ENCODE measurements around the gene HSPB2.
A peak's percentile ranks its signal among the peaks of the same experiment; 100 is the strongest.
"Not testable (repeated sequence)": the region's sequence is repeated elsewhere in the genome, so short reads cannot be mapped to it uniquely, and the experiment has no call there.

Gene HSPB2

GRCh38 chr11:111930472-111930871 is 17.9 kb downstream of the HSPB2 start:
- Histone ChIP-seq H3K4me1 (ENCODE audit: insufficient read depth, low read length, poor library complexity, severe bottlenecking) (peaks cover 7% of the 10 kb centered on the region), H3K79me2 (ENCODE audit: insufficient read depth, low read length) (no peaks in the 10 kb centered on the region), H4K20me1 (ENCODE audit: insufficient read depth, low read length, poor library complexity, severe bottlenecking) (no peaks in the 10 kb centered on the region), H3F3A (ENCODE audit: low read depth) (peaks cover 4% of the 10 kb centered on the region; the same call in 1 of the 2 replicates), H2AFZ (ENCODE audit: low read length) (no peak overlapping the region), H3K4me3 (ENCODE audit: low read length, poor library complexity, severe bottlenecking) (no peak overlapping the region), H3K9me3 (ENCODE audit: insufficient read depth, low read depth, low read length) (no peaks in the 10 kb centered on the region), H3K36me3 (ENCODE audit: insufficient read depth, low read length) (no peaks in the 10 kb centered on the region), H3K9me2 (replicated peaks; ENCODE audit: low read depth, low read length) (no peaks in the 10 kb centered on the region), H3K27me3 (ENCODE audit: insufficient read depth, low read length, poor library complexity, severe bottlenecking) (no peaks in the 10 kb centered on the region), H3K9ac (ENCODE audit: low read depth, low read length, poor library complexity, severe bottlenecking) (no peak overlapping the region), H3K4me2 (ENCODE audit: low read depth, low read length, poor library complexity, severe bottlenecking) (no peak overlapping the region)
- TF ChIP-seq CTCF (conservative IDR thresholded peaks at IDR 0.05; ENCODE audit: low read length) (no peak), EZH2phosphoT487 (IDR thresholded peaks at IDR 0.05; ENCODE audit: borderline replicate concordance) (no peak)

GRCh38 chr11:111932611-111932950 is 20.0 kb downstream of the HSPB2 start:
- H4K20me1 ChIP-seq (ENCODE audit: insufficient read depth, low read length, poor library complexity, severe bottlenecking): no peaks in the 10 kb centered on the region
- H3K9me2 ChIP-seq (replicated peaks; ENCODE audit: low read depth, low read length): no peaks in the 10 kb centered on the region
- H3F3A ChIP-seq (ENCODE audit: low read depth): peaks cover 4% of the 10 kb centered on the region; the same call in 1 of the 2 replicates
- H3K79me2 ChIP-seq (ENCODE audit: insufficient read depth, low read length): no peaks in the 10 kb centered on the region
- H3K4me2 ChIP-seq (ENCODE audit: low read depth, low read length, poor library complexity, severe bottlenecking): no peak overlapping the region
- H3K36me3 ChIP-seq (ENCODE audit: insufficient read depth, low read length): no peaks in the 10 kb centered on the region
- no peak overlapping the region for H3K4me3 ChIP-seq (ENCODE audit: low read length, poor library complexity, severe bottlenecking)
- H2AFZ ChIP-seq (ENCODE audit: low read length): no peak overlapping the region
- H3K9ac ChIP-seq (ENCODE audit: low read depth, low read length, poor library complexity, severe bottlenecking): no peak overlapping the region
- TF ChIP-seq CTCF (conservative IDR thresholded peaks at IDR 0.05; ENCODE audit: low read length): no peak
- TF ChIP-seq EZH2phosphoT487 (IDR thresholded peaks at IDR 0.05; ENCODE audit: borderline replicate concordance): no peak
- no peaks in the 10 kb centered on the region for H3K27me3 ChIP-seq (ENCODE audit: insufficient read depth, low read length, poor library complexity, severe bottlenecking)
- peaks cover 7% of the 10 kb centered on the region for H3K4me1 ChIP-seq (ENCODE audit: insufficient read depth, low read length, poor library complexity, severe bottlenecking)
- no peaks in the 10 kb centered on the region for H3K9me3 ChIP-seq (ENCODE audit: insufficient read depth, low read depth, low read length)

GRCh38 chr11:111933176-111933575 is 20.6 kb downstream of the HSPB2 start:
- not testable (repeated sequence) for H3K9me2 ChIP-seq (replicated peaks; ENCODE audit: low read depth, low read length); H3K36me3 ChIP-seq (ENCODE audit: insufficient read depth, low read length); H3K9me3 ChIP-seq (ENCODE audit: insufficient read depth, low read depth, low read length); H3K4me3 ChIP-seq (ENCODE audit: low read length, poor library complexity, severe bottlenecking); H3K27me3 ChIP-seq (ENCODE audit: insufficient read depth, low read length, poor library complexity, severe bottlenecking); H3K79me2 ChIP-seq (ENCODE audit: insufficient read depth, low read length); H4K20me1 ChIP-seq (ENCODE audit: insufficient read depth, low read length, poor library complexity, severe bottlenecking); H2AFZ ChIP-seq (ENCODE audit: low read length); H3F3A ChIP-seq (ENCODE audit: low read depth); H3K9ac ChIP-seq (ENCODE audit: low read depth, low read length, poor library complexity, severe bottlenecking); H3K4me2 ChIP-seq (ENCODE audit: low read depth, low read length, poor library complexity, severe bottlenecking)
- H3K4me1 ChIP-seq (ENCODE audit: insufficient read depth, low read length, poor library complexity, severe bottlenecking): peaks cover 13% of the 10 kb centered on the region

GRCh38 chr11:111933872-111934271 is 21.3 kb downstream of the HSPB2 start:
- H4K20me1 ChIP-seq (ENCODE audit: insufficient read depth, low read length, poor library complexity, severe bottlenecking): no peaks in the 10 kb centered on the region
- TF ChIP-seq CTCF (conservative IDR thresholded peaks at IDR 0.05; ENCODE audit: low read length): no peak
- TF ChIP-seq EZH2phosphoT487 (IDR thresholded peaks at IDR 0.05; ENCODE audit: borderline replicate concordance): no peak
- H3K79me2 ChIP-seq (ENCODE audit: insufficient read depth, low read length): no peaks in the 10 kb centered on the region; the same call in 1 of the 2 replicates
- H3K9me3 ChIP-seq (ENCODE audit: insufficient read depth, low read depth, low read length): no peaks in the 10 kb centered on the region
- H2AFZ ChIP-seq (ENCODE audit: low read length): peak overlapping the region; percentile 48; the same call in 1 of the 2 replicates
- no peak overlapping the region for H3K4me3 ChIP-seq (ENCODE audit: low read length, poor library complexity, severe bottlenecking)
- H3K27me3 ChIP-seq (ENCODE audit: insufficient read depth, low read length, poor library complexity, severe bottlenecking): no peaks in the 10 kb centered on the region
- peaks cover 20% of the 10 kb centered on the region for H3K4me1 ChIP-seq (ENCODE audit: insufficient read depth, low read length, poor library complexity, severe bottlenecking)
- H3F3A ChIP-seq (ENCODE audit: low read depth): peaks cover 4% of the 10 kb centered on the region; the same call in 1 of the 2 replicates
- H3K9me2 ChIP-seq (replicated peaks; ENCODE audit: low read depth, low read length): no peaks in the 10 kb centered on the region
- H3K9ac ChIP-seq (ENCODE audit: low read depth, low read length, poor library complexity, severe bottlenecking): no peak overlapping the region
- no peaks in the 10 kb centered on the region for H3K36me3 ChIP-seq (ENCODE audit: insufficient read depth, low read length)
- H3K4me2 ChIP-seq (ENCODE audit: low read depth, low read length, poor library complexity, severe bottlenecking): no peak overlapping the region

All from Loucy (cell line).